IPS DF 4.7 (cell line): ENCODE results near the gene NQO1.

ENCODE experiments used
- DNase-seq: peaks from one replicate; pipeline ENCODE4 v3.0.0-alpha.2; 2013; ENCODE audit warnings: low spot score; ENCODE audit errors: extremely low read depth

The NQO1 gene

DNA sequence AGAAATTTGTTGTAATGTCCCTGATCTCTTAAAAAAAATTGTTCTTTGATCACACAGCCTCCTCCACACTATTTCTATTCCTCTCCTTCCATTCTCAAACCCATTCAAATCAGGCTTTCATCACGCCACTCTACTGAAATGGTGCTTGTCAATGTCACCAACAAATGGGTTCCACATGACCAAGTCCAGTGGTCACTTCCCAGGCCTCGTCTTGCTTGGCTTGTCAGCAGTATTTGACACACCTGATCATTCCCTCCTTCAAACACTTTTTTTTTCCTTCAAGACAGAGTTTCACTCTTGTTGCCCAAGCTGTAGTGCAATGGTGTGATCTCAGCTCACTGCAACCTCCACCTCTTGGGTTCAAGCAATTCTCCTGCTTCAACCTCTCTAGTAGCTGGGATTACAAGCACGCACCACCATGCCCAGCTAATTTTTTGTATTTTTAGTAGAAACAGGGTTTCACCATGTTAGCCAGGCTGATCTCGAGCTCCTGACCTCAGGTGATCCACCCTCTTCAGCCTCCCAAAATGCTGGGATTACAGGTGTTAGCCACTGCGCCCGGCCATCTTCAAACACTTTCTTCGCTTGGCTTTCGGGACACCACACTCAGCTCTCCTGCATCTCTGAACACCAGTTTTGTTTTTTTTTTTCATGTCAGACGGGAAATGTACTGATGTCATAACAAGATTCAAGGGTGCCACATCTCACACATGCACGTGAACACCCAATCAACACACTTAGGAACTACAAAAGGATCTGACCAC is 18.3 kb downstream of the NQO1 start:
- DNase-seq = no peak

DNA sequence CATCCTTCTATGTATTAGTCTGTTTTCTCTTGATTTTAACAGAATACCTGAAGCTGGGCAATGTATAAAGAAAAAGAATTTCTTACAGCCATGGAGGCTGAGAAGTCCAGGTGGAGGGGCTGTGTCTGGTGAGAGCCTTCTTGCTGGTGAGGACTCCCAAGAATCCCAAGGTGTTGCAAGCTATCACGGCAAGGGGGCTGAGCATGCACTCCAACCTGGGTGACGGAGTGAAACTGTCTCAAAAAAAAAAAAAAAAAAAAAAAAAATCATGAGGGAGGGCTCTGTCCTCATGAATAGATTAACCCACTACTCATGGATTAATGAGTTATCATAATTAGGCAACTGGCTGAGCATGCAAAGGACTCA is 19.4 kb downstream of the NQO1 start:
- DNase-seq = no peak

GRCh38 chr16:69706256-69706974 is 19.9 kb downstream of the NQO1 start:
- DNase-seq = no peak

DNA sequence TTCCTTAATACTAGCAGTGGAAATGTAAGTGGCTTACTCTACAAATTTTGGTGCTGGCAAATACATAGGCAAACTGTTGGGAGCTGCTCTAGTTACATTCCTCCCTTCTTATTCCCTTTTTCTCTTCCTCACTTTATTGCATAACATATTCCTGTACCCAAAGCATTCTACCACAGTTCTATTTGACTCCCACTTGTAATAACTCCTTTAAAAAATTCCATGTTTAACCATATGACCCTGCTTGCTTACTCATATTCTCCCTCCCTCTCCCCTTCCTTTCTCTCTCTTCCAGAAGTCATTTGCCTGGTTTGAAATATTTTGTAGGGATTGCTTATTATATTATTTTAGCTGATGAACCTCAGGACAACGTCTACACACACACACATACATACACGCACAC is 22.7 kb downstream of the NQO1 start:
- DNase-seq = no peak

- no peak for DNase-seq
These were observed 24.5 kb downstream of the NQO1 start for GRCh38 chr16:69701866-69702265.

DNA sequence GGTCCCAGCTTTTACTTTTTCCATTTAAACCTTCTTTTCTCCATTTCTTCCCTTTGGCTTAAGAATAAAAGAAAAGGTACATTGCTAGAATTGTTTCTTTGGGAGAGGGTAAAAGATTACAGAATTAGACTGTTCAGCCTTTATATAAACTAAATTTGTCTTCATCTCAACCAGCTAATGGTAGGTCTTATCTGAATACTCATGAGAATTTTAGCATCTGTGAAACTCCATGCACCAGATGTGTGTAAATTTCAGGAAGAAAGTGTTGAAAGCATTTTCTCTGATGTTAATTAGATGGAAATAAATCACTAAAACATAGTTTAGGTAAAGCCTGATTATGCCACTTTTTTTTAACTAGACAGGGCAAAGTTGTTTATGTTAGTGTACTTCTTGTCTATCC is 24.9 kb downstream of the NQO1 start:
- no peak for DNase-seq

DNA sequence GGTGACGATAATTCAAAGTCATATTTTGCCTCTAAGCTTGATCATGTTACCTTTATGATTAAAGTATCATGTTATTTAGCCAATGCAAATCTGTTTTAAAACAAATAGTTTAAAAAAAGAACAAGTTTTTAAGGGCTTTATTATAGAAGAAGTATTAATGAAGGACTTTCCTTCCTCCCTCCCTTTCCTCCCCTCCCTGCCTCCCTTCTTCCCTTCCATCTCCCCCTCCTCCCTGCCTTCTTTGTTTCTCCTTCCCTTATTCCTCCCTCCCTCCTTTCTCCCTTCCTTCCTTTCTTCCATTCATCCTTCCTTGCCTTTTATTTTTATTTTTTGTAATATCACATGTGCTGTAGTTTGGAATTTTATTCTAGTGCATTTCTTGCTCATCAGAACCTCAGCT is 26.4 kb downstream of the NQO1 start:
- DNase-seq = no peak

- DNase-seq = no peak
These were observed 28.0 kb downstream of the NQO1 start for GRCh38 chr16:69698404-69698803.

- DNase-seq = no peak
These were observed 32.4 kb downstream of the NQO1 start for GRCh38 chr16:69693916-69694315.

DNA sequence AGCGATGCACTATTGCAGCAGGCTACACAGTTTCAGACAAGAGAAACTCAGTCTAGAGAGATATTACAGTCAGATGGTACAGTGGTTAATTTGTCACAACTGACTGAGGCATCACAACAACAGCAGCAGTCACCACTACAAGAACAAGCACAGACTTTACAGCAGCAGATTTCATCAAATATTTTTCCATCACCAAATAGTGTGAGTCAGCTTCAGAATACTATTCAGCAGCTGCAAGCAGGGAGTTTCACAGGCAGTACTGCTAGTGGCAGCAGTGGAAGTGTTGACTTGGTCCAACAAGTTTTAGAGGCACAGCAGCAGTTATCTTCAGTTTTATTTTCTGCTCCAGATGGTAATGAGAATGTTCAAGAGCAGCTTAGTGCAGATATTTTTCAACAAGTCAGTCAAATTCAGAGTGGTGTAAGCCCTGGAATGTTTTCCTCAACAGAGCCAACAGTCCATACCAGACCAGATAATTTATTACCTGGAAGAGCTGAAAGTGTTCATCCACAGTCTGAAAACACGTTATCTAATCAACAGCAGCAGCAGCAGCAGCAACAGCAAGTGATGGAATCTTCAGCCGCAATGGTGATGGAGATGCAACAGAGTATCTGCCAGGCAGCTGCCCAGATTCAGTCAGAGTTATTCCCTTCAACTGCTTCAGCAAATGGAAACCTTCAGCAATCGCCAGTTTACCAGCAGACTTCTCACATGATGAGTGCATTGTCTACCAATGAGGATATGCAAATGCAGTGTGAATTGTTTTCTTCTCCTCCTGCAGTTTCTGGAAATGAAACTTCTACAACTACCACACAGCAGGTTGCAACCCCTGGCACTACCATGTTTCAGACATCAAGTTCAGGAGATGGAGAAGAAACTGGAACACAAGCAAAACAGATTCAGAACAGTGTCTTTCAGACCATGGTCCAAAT is 34.1 kb downstream of the NQO1 start:
- no peak for DNase-seq

GRCh38 chr16:69688589-69688988 is 37.8 kb downstream of the NQO1 start:
- DNase-seq = no peak

DNA sequence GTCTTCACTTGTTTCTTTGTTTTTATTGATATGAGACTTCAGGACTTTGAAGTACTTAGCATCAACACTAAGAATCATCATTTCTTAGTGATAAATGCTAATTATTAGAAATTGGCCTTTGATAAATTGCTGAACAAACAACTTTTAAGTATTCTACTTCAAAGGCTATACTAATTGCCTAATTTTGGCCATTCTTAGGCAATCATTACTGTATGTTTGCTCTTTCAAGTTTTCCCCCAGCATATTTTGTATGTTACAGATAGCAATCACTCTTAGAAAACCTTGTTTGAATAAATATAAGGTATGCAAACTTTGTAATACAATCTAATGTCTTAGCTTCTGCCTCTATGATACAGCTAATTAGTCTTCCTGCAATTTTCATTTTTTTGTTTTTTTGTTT is 46.0 kb downstream of the NQO1 start:
- DNase-seq = no peak

GRCh38 chr16:69672998-69673713 is 53.2 kb downstream of the NQO1 start:
- DNase-seq = no peak

- DNase-seq = no peak
These were observed 53.9 kb downstream of the NQO1 start for GRCh38 chr16:69672315-69672997.

GRCh38 chr16:69669577-69669976 is 56.8 kb downstream of the NQO1 start:
- no peak for DNase-seq

DNA sequence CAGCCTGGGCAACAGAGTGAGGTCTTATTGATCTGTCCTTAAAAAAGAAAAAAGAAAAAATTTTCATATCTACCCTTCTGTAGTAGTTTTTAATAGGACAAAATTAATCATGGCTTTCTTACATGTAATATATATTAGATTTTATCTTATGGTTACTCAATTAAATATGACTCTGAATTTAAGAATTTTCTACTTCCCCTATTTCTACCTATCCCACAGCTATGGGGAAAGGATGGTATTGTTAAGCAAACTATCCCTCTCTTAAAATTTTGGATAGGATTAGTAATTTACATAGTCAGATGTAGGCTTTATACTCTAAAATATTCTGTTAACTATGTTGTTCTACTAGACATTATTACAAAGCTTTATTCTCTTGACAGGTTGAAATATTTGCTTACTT is 62.5 kb downstream of the NQO1 start:
- no peak for DNase-seq

DNA sequence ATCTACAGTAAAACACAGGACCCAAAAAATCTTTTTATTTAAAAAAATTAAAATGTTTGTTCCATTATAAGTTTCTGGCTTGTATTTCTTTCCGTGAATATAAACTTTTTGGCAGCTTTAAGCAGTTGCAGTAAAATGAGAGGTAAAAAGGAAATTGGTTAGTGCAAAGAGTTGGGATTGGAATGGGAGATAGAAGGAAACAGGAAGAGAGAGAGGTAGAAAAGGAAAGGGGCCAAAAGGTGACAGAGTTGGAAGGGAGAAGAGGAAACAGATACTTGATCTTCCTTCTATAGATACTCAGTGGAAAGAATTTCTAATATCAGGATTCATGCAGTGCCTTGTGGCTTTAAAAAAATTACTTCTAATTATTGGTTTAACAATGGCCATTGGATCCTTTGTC is 63.5 kb downstream of the NQO1 start:
- no peak for DNase-seq

GRCh38 chr16:69660166-69660565 is 66.2 kb downstream of the NQO1 start:
- DNase-seq = no peak
